Tibial artery (tissue), 4 donors: Measurements from ENCODE around the gene ARHGAP33.

Source experiments
- DNase-seq, 2 donors: peaks; one replicate each; pipeline ENCODE4 v3.0.0-alpha.2; 2019
- H3K27ac ChIP-seq, 2 donors: fragments of 200-600 bp; sonication (generic) in 1 of 2; 1 replicate in 1 of 2; 2 replicates in 1 of 2; pipeline ENCODE4 v1.5.1; 2018 to 2019; ENCODE audit warnings: mild to moderate bottlenecking in 1 of 2
- H3K27me3 ChIP-seq, 2 donors: fragments of 200-600 bp; sonication (generic) in 1 of 2; one replicate each; pipeline versions ENCODE4 v1.5.1 to v1.6.0; 2016 to 2019
- H3K36me3 ChIP-seq, 3 donors: fragments of 200-600 bp; sonication (generic) in 2 of 3; one replicate each; pipeline ENCODE4 v1.5.1; 2016 to 2019; ENCODE audit warnings: mild to moderate bottlenecking in 2 of 3
- H3K4me1 ChIP-seq, 4 donors: fragments of 200-600 bp; sonication (generic) in 2 of 4; 1 replicate in 3 of 4; 2 replicates in 1 of 4; pipeline ENCODE4 v1.5.1; 2016 to 2019
- H3K4me3 ChIP-seq, 2 donors: fragments of 200-600 bp; sonication (generic) in 1 of 2; 1 replicate in 1 of 2; 2 replicates in 1 of 2; pipeline ENCODE4 v1.5.1; 2018 to 2019; ENCODE audit warnings: mild to moderate bottlenecking in 2 of 2
- H3K9me3 ChIP-seq, 3 donors: fragments of 200-600 bp; sonication (generic) in 1 of 3; one replicate each; pipeline ENCODE4 v1.5.1; 2016 to 2019
- intact Hi-C: fragments of 100-400 bp; cut with DNase I; formaldehyde crosslinking; loops from one replicate; pipeline ENCODE4 v1.15.0; 2023; ENCODE audit warnings: low total_unique reads
- TF ChIP-seq, protein P1 (sequence below), 2 experiments: fragments of 200-600 bp in 1 of 2; fragments of 450-650 bp in 1 of 2; IDR thresholded peaks; one replicate each; pipeline ENCODE4 v1.5.1; 2017 to 2019; ENCODE audit warnings: antibody characterized with exemption in 2 of 2, mild to moderate bottlenecking in 1 of 2, moderate library complexity in 1 of 2

ARHGAP33 gene

GRCh38 chr19:35816846-35817245 lies 41.5 kb downstream of the ARHGAP33 start:
- Histone ChIP-seq H3K4me1 (no peaks in the 10 kb centered on the region), H3K9me3 (no peaks in the 10 kb centered on the region), H3K27me3 (peaks cover 0 to 33% of the 10 kb centered on the region in 2 donors), H3K27ac (no peak overlapping the region), H3K4me3 (no peak overlapping the region), H3K36me3 (no peaks in the 10 kb centered on the region)
- TF ChIP-seq, protein P1, sequence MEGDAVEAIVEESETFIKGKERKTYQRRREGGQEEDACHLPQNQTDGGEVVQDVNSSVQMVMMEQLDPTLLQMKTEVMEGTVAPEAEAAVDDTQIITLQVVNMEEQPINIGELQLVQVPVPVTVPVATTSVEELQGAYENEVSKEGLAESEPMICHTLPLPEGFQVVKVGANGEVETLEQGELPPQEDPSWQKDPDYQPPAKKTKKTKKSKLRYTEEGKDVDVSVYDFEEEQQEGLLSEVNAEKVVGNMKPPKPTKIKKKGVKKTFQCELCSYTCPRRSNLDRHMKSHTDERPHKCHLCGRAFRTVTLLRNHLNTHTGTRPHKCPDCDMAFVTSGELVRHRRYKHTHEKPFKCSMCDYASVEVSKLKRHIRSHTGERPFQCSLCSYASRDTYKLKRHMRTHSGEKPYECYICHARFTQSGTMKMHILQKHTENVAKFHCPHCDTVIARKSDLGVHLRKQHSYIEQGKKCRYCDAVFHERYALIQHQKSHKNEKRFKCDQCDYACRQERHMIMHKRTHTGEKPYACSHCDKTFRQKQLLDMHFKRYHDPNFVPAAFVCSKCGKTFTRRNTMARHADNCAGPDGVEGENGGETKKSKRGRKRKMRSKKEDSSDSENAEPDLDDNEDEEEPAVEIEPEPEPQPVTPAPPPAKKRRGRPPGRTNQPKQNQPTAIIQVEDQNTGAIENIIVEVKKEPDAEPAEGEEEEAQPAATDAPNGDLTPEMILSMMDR (IDR thresholded peaks at IDR 0.05), result no peak
- intact Hi-C loops, result no loop called here
- DNase-seq, result no peak

DNA sequence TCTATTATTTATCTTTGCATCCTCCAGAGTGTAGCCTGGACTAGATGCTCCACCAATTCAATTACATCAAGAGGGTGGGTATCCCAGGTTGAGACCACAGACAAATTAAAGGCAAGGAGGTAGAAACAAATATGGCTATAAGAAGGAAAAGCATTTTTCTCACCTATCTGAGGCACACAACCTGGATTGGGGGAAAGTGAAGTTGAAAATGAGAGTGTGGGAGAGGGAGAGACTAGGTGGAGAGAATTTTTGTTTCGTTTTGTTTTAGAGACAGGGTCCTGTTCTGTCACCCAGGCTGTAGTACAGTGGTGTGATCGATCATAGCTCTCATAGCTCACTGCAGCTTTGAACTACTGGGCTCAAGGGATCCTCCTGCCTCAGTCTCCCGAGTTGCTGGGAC lies 43.1 kb downstream of the ARHGAP33 start:
- peaks cover 0 to 33% of the 10 kb centered on the region in 2 donors for H3K27me3 ChIP-seq
- TF ChIP-seq, protein P1 (IDR thresholded peaks at IDR 0.05), result no peak
- H3K4me1 ChIP-seq, result no peaks in the 10 kb centered on the region
- H3K36me3 ChIP-seq, result no peaks in the 10 kb centered on the region
- H3K27ac ChIP-seq, result no peak overlapping the region
- intact Hi-C loops, result no loop called here
- no peak overlapping the region for H3K4me3 ChIP-seq
- DNase-seq, result no peak
- no peaks in the 10 kb centered on the region for H3K9me3 ChIP-seq

DNA sequence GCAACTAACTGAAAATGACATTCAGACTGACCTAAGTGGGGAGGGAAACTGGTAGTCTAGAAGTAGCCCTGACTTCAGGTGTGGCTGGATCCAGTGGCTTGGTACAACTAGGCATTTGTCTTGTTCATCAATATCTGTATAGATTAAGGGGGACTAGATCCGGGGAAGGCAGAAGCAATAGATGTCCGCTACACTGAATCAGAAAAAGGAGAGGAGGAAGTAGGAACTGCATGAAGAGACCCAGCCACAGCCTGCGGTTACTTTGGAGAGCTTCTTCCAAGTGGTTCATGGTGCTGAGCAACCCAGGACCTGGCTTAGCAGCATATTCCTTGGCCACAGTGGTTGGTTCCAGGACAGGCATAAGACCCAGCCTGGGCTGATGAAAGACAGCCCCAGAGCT lies 47.2 kb downstream of the ARHGAP33 start:
- TF ChIP-seq, protein P1 (IDR thresholded peaks at IDR 0.05), result no peak
- Histone ChIP-seq H3K27ac (no peak overlapping the region), H3K36me3 (no peaks in the 10 kb centered on the region), H3K27me3 (peaks cover 0 to 13% of the 10 kb centered on the region in 2 donors), H3K4me3 (no peak overlapping the region), H3K9me3 (no peaks in the 10 kb centered on the region), H3K4me1 (no peaks in the 10 kb centered on the region)
- intact Hi-C loops, result no loop called here
- DNase-seq, result no peak

- Histone ChIP-seq H3K4me1 (no peaks in the 10 kb centered on the region), H3K36me3 (no peaks in the 10 kb centered on the region), H3K27me3 (peaks cover 0 to 2% of the 10 kb centered on the region in 2 donors), H3K27ac (no peak overlapping the region), H3K4me3 (no peak overlapping the region), H3K9me3 (no peaks in the 10 kb centered on the region)
- intact Hi-C loops, result no loop called here
- TF ChIP-seq, protein P1 (IDR thresholded peaks at IDR 0.05), result no peak
- DNase-seq, result no peak
Measured at GRCh38 chr19:35824150-35824549, 48.8 kb downstream of the ARHGAP33 start.

DNA sequence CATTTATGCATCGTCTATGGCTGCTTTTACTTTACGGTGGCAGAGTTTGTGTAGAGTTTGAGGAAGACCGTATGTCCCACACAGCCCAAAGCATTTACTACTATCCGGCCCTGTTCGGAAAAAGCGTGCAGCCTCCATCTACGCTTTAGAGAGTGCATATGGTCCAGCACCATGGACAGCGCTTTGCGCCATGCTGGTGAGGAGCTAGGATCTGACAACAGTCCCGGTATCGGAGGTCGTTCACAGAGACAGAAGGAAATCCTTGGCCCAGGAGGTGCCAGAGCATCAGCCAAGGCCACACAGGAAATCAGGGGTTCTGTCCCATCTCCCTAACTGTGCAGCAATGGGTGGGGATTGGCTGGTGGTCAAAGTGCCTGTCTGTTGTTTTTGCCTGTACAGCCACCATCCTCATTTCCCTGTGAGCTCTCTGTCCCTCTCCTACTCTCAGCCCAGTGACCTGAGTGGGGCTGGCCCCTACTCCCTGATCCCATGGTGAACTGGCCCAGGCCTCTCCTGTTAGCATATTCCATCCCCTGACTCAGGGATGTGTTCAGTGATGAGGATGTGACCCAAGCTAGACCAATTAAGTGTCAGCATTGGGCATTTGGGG lies 53.4 kb downstream of the ARHGAP33 start:
- Histone ChIP-seq H3K9me3 (no peaks in the 10 kb centered on the region), H3K4me3 (no peak overlapping the region), H3K27me3 (peaks cover 0 to 17% of the 10 kb centered on the region in 2 donors), H3K4me1 (no peaks in the 10 kb centered on the region), H3K36me3 (no peaks in the 10 kb centered on the region), H3K27ac (no peak overlapping the region)
- TF ChIP-seq, protein P1 (IDR thresholded peaks at IDR 0.05), result no peak
- intact Hi-C loops, result no loop called here
- DNase-seq, result peak in 1 of 2 donors; percentile 51

DNA sequence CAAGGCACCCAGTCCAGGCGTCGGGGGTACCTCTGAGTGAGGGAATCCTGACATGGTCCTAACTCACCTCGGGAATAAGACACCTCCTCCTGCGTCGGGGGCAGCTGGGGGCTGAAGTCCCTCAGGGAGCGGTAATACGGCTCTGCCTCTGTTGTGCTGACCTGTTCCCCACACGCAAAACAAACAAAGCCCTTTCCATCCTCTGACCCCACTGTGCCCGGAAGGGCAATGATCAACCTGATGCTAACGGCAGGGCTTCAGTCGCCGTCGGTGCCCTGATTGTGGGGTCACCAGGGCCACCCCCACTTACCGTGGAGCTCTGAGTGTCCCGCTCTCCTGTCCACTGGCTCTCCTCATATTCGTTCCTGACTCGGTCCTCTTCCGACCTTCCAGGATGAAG lies 55.6 kb downstream of the ARHGAP33 start:
- no peak for DNase-seq

More for the DNA sequence above, 55.6 kb downstream of the ARHGAP33 start:
- TF ChIP-seq, protein P1 (IDR thresholded peaks at IDR 0.05), result no peak
- Histone ChIP-seq H3K36me3 (no peaks in the 10 kb centered on the region), H3K27me3 (peaks cover 0 to 27% of the 10 kb centered on the region in 2 donors), H3K27ac (no peak overlapping the region), H3K4me1 (no peaks in the 10 kb centered on the region), H3K9me3 (no peaks in the 10 kb centered on the region), H3K4me3 (no peak overlapping the region)
- intact Hi-C loops, result no loop called here
